T-helper 2 cell treated with Interferon-gamma antibody and Interleukin-4, amounts not matched to agents 5 μg/mL and 100 μg/mL, for 36 hours (primary cell): Measurements from ENCODE around the gene P2RY14.
A peak's percentile ranks its signal among the peaks of the same experiment; 100 is the strongest.
"Not testable (repeated sequence)": the region's sequence is repeated elsewhere in the genome, so short reads cannot be mapped to it uniquely, and the experiment has no call there.

Experiments
- DNase-seq: peaks from one replicate; pipeline ENCODE4 v3.0.0; 2021; ENCODE audit warnings: low spot score
- H3K27ac Mint-ChIP-seq: one replicate; pipeline ENCODE4 v1.8.0; 2021; ENCODE audit warnings: mild to moderate bottlenecking, mixed read lengths
- H3K27me3 Mint-ChIP-seq: one replicate; pipeline ENCODE4 v1.8.0; 2021; ENCODE audit warnings: low read depth, mixed read lengths
- H3K36me3 Mint-ChIP-seq: one replicate; pipeline ENCODE4 v1.8.0; 2021; ENCODE audit warnings: low read depth, mixed read lengths
- H3K4me1 Mint-ChIP-seq: one replicate; pipeline ENCODE4 v1.8.0; 2021; ENCODE audit warnings: low read depth, mixed read lengths
- H3K4me3 Mint-ChIP-seq: one replicate; pipeline ENCODE4 v1.8.0; 2022; ENCODE audit warnings: mild to moderate bottlenecking, moderate library complexity, mixed read lengths
- H3K9me3 Mint-ChIP-seq: one replicate; pipeline ENCODE4 v1.8.0; 2021; ENCODE audit warnings: mixed read lengths

Gene P2RY14

DNA sequence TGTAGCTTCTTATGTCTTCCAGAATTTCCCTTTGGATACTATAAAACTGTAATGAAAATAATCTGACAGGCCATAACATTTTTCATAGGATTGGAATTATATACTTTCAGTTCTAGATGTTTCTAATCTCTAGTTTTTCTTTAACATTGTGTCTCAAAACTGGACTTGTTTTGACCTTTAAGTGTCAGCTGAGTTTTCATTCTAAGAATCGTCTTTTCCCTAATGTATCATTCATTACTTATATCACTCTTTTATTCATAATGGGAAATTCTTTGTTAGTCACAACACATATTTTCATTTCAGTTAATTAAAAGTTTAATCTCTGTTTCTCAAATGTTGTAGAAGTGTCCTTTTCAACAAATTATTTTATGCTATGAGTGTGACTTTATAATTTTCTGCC, 87.2 kb downstream of the P2RY14 start:
- H3K4me3 Mint-ChIP-seq, result no peak overlapping the region
- H3K27ac Mint-ChIP-seq, result no peak overlapping the region
- DNase-seq, result no peak
- H3K36me3 Mint-ChIP-seq, result peaks cover 45% of the 10 kb centered on the region
- peaks cover 15% of the 10 kb centered on the region for H3K9me3 Mint-ChIP-seq
- H3K27me3 Mint-ChIP-seq, result no peaks in the 10 kb centered on the region
- H3K4me1 Mint-ChIP-seq, result peaks cover 34% of the 10 kb centered on the region

DNA sequence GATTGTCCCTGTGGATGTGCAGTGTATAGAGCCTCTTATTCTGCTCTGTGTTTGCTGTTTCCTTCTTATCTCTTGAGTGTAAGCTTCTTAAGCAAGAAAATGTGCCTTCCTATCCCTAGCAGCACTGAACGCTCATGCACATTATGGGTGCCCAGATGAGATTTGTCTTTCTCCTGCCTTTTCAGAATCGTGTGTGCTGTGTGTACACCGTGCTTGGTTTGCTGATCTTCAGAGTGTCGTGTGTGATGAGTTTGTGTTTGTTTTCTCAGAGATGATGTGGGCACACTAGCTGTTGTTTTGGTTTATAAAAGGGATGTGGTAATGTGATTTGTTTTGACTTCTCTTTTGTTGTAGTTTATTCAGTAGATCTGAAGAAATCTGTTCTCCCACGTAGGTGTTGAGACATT, 95.1 kb downstream of the P2RY14 start:
- Mint-ChIP-seq H3K4me3 (peak overlapping the region; percentile 72), H3K27ac (peak overlapping the region; percentile 79), H3K27me3 (no peaks in the 10 kb centered on the region), H3K4me1 (peaks cover 41% of the 10 kb centered on the region), H3K9me3 (no peaks in the 10 kb centered on the region), H3K36me3 (no peaks in the 10 kb centered on the region)
- DNase-seq, result no peak

DNA sequence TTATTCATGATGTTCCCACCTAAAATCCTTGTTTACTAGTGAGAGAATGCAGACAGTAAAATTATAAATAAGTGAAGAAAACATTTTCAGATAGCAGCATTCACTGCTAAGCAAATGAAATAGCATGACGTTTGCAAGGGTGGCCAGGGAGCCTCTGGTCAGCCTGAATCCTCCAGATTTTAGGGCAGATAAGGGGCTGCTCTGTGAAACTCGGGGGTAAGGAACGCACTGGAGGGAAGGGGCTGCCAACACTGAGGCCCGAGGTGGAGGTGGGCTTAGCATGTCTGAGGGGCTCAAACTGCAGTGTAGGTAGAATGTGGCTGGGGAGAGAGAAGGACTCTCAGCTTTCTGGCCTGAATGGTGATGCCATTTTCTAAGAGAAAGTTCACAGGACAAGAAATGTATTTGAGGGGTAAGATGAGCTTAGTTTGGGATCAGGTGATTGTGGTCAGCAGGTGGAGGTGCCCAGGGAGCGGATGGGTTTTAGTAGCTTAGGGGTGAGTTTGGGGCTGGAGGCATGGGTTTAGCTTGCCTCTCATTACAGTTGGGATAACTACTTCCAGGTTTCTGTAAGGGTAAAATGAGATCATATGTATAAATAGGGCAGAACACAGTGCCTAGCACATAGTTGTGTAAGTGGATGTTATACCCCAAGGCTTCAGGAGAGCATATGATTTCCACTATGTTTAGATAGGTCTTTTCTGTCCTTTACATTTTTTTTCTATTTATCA, 95.8 kb downstream of the P2RY14 start:
- H3K36me3 Mint-ChIP-seq, result no peaks in the 10 kb centered on the region
- DNase-seq, result no peak
- H3K9me3 Mint-ChIP-seq, result no peaks in the 10 kb centered on the region
- peak overlapping the region; percentile 16 for H3K27ac Mint-ChIP-seq
- peaks cover 41% of the 10 kb centered on the region for H3K4me1 Mint-ChIP-seq
- no peaks in the 10 kb centered on the region for H3K27me3 Mint-ChIP-seq
- H3K4me3 Mint-ChIP-seq, result peak overlapping the region; percentile 6

DNA sequence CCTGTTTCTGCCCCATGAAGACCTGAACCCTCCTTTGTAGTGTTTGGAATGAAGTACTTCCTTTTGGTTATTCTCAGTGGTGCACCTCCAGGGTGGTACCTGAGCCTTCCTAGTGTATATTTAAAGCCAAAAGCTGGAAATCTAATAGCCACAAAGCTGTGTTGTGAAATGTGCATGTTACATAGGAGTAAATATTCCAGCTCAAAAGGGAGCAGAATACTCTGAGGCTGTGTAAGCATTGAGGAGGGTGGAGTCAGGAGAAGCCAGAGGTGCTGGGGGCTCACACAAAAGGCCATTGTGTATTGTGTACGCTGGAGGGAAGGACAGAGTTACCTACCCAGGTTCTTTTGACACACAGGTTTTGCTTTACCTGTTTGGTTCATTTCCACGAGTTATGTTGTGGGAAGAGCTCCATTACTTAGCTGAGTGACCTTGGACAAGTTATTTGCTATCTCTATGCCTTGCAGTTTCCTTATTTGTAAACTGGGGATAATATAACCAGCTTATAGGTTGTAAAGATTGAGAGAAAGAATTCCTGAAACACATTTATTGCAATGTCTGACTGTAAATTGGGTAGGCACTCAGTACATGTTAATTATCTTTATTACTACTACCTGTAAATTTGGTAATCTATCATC, 100.0 kb downstream of the P2RY14 start:
- no peaks in the 10 kb centered on the region for H3K9me3 Mint-ChIP-seq
- H3K27ac Mint-ChIP-seq, result no peak overlapping the region
- no peak overlapping the region for H3K4me3 Mint-ChIP-seq
- no peaks in the 10 kb centered on the region for H3K27me3 Mint-ChIP-seq
- no peaks in the 10 kb centered on the region for H3K36me3 Mint-ChIP-seq
- no peak for DNase-seq
- peaks cover 25% of the 10 kb centered on the region for H3K4me1 Mint-ChIP-seq

DNA sequence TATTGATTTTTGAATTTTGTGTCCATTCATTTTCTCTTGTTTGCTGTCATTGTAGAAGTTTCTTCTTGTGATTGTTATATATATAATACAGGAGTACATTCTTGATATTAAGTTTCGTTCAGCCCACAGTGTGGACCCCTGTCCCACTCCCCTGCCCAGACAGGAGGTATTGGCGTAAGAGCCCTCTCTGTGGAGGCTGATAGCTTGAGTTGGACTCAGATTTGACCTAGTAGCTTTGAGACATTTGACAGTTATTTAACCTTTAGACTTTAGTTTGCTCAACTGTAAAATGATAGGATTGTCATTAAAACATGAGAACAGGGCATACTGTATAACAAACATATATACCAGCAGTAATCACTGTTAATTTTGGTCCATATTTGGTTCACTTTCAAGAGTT, 102.4 kb downstream of the P2RY14 start:
- H3K4me1 Mint-ChIP-seq, result peaks cover 35% of the 10 kb centered on the region

DNA sequence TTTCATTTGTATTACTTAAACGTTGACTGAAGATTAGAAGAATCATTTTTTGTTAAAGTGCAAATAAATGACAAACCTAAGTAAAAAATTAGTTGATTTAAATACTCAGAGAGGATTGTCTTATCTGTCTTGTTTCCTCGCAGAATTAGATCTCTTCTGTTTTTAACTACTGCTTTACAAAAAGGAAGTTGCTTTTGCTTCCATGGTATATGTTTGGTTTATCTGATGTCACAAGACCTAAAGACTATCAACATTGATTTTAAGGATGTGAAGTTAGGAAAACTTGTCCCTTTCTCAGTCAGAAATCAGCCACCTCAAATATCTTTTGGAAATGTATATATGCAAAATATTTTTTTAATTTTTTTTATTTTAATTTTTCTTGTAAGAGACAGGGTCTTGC, 104.0 kb downstream of the P2RY14 start:
- no peak for DNase-seq
- H3K36me3 Mint-ChIP-seq, result no peaks in the 10 kb centered on the region
- H3K9me3 Mint-ChIP-seq, result no peaks in the 10 kb centered on the region
- no peak overlapping the region for H3K4me3 Mint-ChIP-seq
- H3K4me1 Mint-ChIP-seq, result peaks cover 44% of the 10 kb centered on the region
- no peak overlapping the region for H3K27ac Mint-ChIP-seq
- no peaks in the 10 kb centered on the region for H3K27me3 Mint-ChIP-seq

More for the DNA sequence above, 102.4 kb downstream of the P2RY14 start:
- no peaks in the 10 kb centered on the region for H3K27me3 Mint-ChIP-seq
- H3K27ac Mint-ChIP-seq, result no peak overlapping the region
- H3K36me3 Mint-ChIP-seq, result no peaks in the 10 kb centered on the region
- no peak overlapping the region for H3K4me3 Mint-ChIP-seq
- H3K9me3 Mint-ChIP-seq, result no peaks in the 10 kb centered on the region
- no peak for DNase-seq

GRCh38 chr3:151171145-151171757, 107.1 kb downstream of the P2RY14 start:
- H3K27ac Mint-ChIP-seq, result peak overlapping the region; percentile 83
- peak overlapping the region; percentile 69 for H3K4me3 Mint-ChIP-seq
- peak; percentile 53 for DNase-seq
- H3K36me3 Mint-ChIP-seq, result no peaks in the 10 kb centered on the region
- H3K27me3 Mint-ChIP-seq, result no peaks in the 10 kb centered on the region
- H3K9me3 Mint-ChIP-seq, result no peaks in the 10 kb centered on the region
- H3K4me1 Mint-ChIP-seq, result peaks cover 51% of the 10 kb centered on the region

- H3K36me3 Mint-ChIP-seq, H3K27me3 Mint-ChIP-seq, H3K9me3 Mint-ChIP-seq: not testable (repeated sequence)
- peak; percentile 64 for DNase-seq
- Mint-ChIP-seq H3K4me1 (peaks cover 52% of the 10 kb centered on the region), H3K27ac (peak overlapping the region; percentile 83), H3K4me3 (peak overlapping the region; percentile 69)
Observed at GRCh38 chr3:151169948-151170679, 108.2 kb downstream of the P2RY14 start.

- peak overlapping the region; percentile 40 for H3K4me3 Mint-ChIP-seq
- peaks cover 51% of the 10 kb centered on the region for H3K4me1 Mint-ChIP-seq
Observed at GRCh38 chr3:151169262-151169947, 108.9 kb downstream of the P2RY14 start.

GRCh38 chr3:151168269-151169094, 109.9 kb downstream of the P2RY14 start:
- peak; percentile 63 for DNase-seq
- Mint-ChIP-seq H3K27ac (no peak overlapping the region), H3K4me3 (no peak overlapping the region), H3K4me1 (peaks cover 43% of the 10 kb centered on the region), H3K36me3 (no peaks in the 10 kb centered on the region), H3K9me3 (no peaks in the 10 kb centered on the region), H3K27me3 (no peaks in the 10 kb centered on the region)

More at GRCh38 chr3:151169262-151169947, 108.9 kb downstream of the P2RY14 start:
- DNase-seq, result no peak
- no peaks in the 10 kb centered on the region for H3K27me3 Mint-ChIP-seq
- H3K36me3 Mint-ChIP-seq, result no peaks in the 10 kb centered on the region
- peak overlapping the region; percentile 83 for H3K27ac Mint-ChIP-seq
- H3K9me3 Mint-ChIP-seq, result no peaks in the 10 kb centered on the region

DNA sequence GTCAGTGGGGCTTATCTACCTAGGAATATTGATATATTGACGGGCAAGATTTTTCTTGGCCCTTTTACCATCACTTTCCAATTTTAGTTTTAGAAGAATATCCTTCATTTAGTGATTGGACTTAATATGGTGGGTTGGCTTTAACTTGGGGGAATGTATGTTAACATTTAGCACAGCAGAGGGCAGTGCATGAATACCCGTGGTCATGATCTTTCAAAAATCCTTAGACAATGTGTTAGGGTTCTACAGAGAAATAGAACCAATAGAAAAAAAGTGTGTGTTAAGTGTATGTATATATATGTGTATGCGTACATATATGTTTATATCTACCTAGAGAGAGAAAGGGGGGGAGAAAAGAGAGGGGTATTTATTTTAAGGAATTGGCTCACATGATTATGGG, 112.2 kb downstream of the P2RY14 start:
- Mint-ChIP-seq H3K4me1 (peaks cover 23% of the 10 kb centered on the region), H3K27ac (no peak overlapping the region)
- no peak for DNase-seq

DNA sequence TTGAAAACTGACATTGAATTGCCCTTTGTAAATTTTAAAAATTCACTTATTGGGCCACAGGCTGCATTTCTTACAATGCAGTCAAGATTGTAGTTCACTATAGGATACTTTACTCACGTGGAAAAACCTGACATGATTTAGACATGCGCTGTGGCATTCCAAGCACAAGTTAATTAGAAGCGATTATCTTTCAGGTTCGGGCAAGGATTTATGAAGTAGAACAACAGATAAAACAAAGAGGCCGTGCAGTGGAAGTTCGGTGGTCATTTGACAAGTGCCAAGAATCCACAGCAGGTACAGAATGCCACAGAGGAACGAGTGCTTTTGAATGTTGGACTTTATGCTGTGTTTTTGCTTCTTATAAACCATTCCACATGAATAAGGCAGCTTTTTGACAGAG, 113.1 kb downstream of the P2RY14 start:
- DNase-seq, result no peak
- no peak overlapping the region for H3K27ac Mint-ChIP-seq
- peaks cover 14% of the 10 kb centered on the region for H3K4me1 Mint-ChIP-seq
- H3K27me3 Mint-ChIP-seq, result no peaks in the 10 kb centered on the region
- H3K9me3 Mint-ChIP-seq, result no peaks in the 10 kb centered on the region
- H3K4me3 Mint-ChIP-seq, result no peak overlapping the region
- no peaks in the 10 kb centered on the region for H3K36me3 Mint-ChIP-seq

More for the DNA sequence above, 112.2 kb downstream of the P2RY14 start:
- Mint-ChIP-seq H3K4me3 (no peak overlapping the region), H3K27me3 (no peaks in the 10 kb centered on the region), H3K9me3 (no peaks in the 10 kb centered on the region), H3K36me3 (no peaks in the 10 kb centered on the region)
